Measurements from ENCODE around the gene IRGC.
"Not testable (repeated sequence)": the region's sequence is repeated elsewhere in the genome, so short reads cannot be mapped to it uniquely, and the experiment has no call there.

Gene IRGC

GRCh38 chr19:43755256-43755801, 39.5 kb downstream of the IRGC start:
- DNase-seq (ENCODE audit: low read depth) = peak; percentile 68

GRCh38 chr19:43759515-43759914, 43.6 kb downstream of the IRGC start:
- DNase-seq (ENCODE audit: low read depth) = no peak

- DNase-seq (ENCODE audit: low read depth) = no peak
Observed at GRCh38 chr19:43760941-43761340, 45.1 kb downstream of the IRGC start.

- no peak for DNase-seq (ENCODE audit: low read depth)
Observed at GRCh38 chr19:43762814-43763213, 46.9 kb downstream of the IRGC start.

GRCh38 chr19:43763473-43763939, 47.6 kb downstream of the IRGC start:
- no peak for DNase-seq (ENCODE audit: low read depth)

GRCh38 chr19:43764684-43765083, 48.8 kb downstream of the IRGC start:
- DNase-seq (ENCODE audit: low read depth) = not testable (repeated sequence)

GRCh38 chr19:43765109-43765876, 49.4 kb downstream of the IRGC start:
- DNase-seq (ENCODE audit: low read depth) = peak; percentile 60

- no peak for DNase-seq (ENCODE audit: low read depth)
Observed at GRCh38 chr19:43766755-43767043, 50.8 kb downstream of the IRGC start.

- DNase-seq (ENCODE audit: low read depth) = no peak
Observed at GRCh38 chr19:43767316-43767715, 51.4 kb downstream of the IRGC start.

- no peak for DNase-seq (ENCODE audit: low read depth)
Observed at GRCh38 chr19:43767818-43768217, 51.9 kb downstream of the IRGC start.

GRCh38 chr19:43768273-43769050, 52.6 kb downstream of the IRGC start:
- DNase-seq (ENCODE audit: low read depth) = no peak

GRCh38 chr19:43769256-43769655, 53.4 kb downstream of the IRGC start:
- DNase-seq (ENCODE audit: low read depth) = no peak

All from stimulated activated CD8-positive, alpha-beta memory T cell treated with anti-CD3 and anti-CD28 coated beads, Interleukin-4, amount 100 ng/mL, for 24 hours (primary cell).